Uterus (tissue), 4 donors: ENCODE results near the gene RIT2. TPM values are rescaled to one million over a fixed set of nuclear protein-coding genes. Genes with fewer than 3 reads are reported as not detected.

ENCODE experiments used
- DNase-seq, 2 donors: peaks; one replicate each; pipeline ENCODE4 v3.0.0-alpha.2; 2019 to 2020
- H3K27ac ChIP-seq, 2 donors: fragments of 200-600 bp; sonication (generic); 1 replicate in 1 of 2; 2 replicates in 1 of 2; pipeline ENCODE4 v1.5.1; 2016 to 2018
- H3K27me3 ChIP-seq, 2 donors: fragments of 200-600 bp; sonication (generic); one replicate each; pipeline ENCODE4 v1.5.1; 2018 to 2019; ENCODE audit warnings: control low read depth in 1 of 2
- H3K36me3 ChIP-seq, 2 donors: fragments of 200-600 bp; sonication (generic); one replicate each; pipeline ENCODE4 v1.5.1; 2019; ENCODE audit warnings: control low read depth in 1 of 2
- H3K4me1 ChIP-seq, 2 donors: fragments of 200-600 bp; sonication (generic); one replicate each; pipeline ENCODE4 v1.5.1; 2018 to 2019; ENCODE audit warnings: control low read depth in 1 of 2
- H3K4me3 ChIP-seq, 2 donors: fragments of 200-600 bp; sonication (generic); 1 replicate in 1 of 2; 2 replicates in 1 of 2; pipeline ENCODE4 v1.5.1; 2018 to 2019; ENCODE audit warnings: mild to moderate bottlenecking in 1 of 2
- H3K9me3 ChIP-seq, 2 donors: fragments of 200-600 bp; sonication (generic); one replicate each; pipeline ENCODE4 v1.5.1; 2019; ENCODE audit warnings: control low read depth in 1 of 2
- POLR2A ChIP-seq, 2 donors: fragments of 450-650 bp; IDR thresholded peaks; one replicate each; pipeline ENCODE4 v1.6.1; 2016; ENCODE audit warnings: antibody characterized with exemption in 2 of 2, mild to moderate bottlenecking in 1 of 2, moderate library complexity in 1 of 2
- intact Hi-C: fragments of 100-400 bp; cut with DNase I; formaldehyde crosslinking; loops from one replicate; pipeline ENCODE4 v1.15.1; 2023; ENCODE audit warnings: low total_unique reads
- total RNA-seq, 4 donors: library from RNA; depleted of rRNA in 3 of 4; stranded (reverse); fragments of >200 nt in 3 of 4; gene quantifications; one replicate each; pipeline versions ENCODE4 v1.1.0 to v1.2.4, GENCODE V29; 2014 to 2023
- TF ChIP-seq, protein P1 (sequence below), 4 experiments: fragments of 200-600 bp in 2 of 4; fragments of 450-650 bp in 2 of 4; sonication (generic) in 2 of 4; IDR thresholded peaks; one replicate each; pipeline ENCODE4 v1.5.1; 2016 to 2019; ENCODE audit warnings: antibody characterized with exemption in 4 of 4, mild to moderate bottlenecking in 2 of 4, moderate library complexity in 1 of 4
- donor health status: DM: yes; HTN: yes; CAD: no.

The RIT2 gene
- total RNA-seq, 4 donors from 2014 or later: not detected

DNA sequence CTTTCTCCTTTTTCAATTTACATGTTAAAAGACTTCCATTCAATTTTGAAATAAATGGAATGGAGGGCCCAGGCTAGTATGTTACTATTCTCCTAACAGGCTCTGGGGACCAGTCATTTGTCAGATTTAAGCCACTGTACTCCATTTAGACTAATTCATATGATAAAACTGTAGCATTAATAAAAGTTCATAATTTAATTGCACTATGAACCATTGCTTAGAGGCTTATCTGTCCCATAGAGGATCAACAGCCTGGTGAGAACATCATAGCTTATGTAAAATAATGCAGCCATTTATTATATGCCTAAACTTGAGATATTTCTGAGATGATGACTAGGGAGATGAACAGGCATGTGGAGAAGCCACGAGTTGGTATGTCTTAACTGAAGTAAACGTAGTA is 156.0 kb downstream of the RIT2 start:
- TF ChIP-seq, protein P1, sequence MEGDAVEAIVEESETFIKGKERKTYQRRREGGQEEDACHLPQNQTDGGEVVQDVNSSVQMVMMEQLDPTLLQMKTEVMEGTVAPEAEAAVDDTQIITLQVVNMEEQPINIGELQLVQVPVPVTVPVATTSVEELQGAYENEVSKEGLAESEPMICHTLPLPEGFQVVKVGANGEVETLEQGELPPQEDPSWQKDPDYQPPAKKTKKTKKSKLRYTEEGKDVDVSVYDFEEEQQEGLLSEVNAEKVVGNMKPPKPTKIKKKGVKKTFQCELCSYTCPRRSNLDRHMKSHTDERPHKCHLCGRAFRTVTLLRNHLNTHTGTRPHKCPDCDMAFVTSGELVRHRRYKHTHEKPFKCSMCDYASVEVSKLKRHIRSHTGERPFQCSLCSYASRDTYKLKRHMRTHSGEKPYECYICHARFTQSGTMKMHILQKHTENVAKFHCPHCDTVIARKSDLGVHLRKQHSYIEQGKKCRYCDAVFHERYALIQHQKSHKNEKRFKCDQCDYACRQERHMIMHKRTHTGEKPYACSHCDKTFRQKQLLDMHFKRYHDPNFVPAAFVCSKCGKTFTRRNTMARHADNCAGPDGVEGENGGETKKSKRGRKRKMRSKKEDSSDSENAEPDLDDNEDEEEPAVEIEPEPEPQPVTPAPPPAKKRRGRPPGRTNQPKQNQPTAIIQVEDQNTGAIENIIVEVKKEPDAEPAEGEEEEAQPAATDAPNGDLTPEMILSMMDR (IDR thresholded peaks at IDR 0.05): no peak
- no peak for TF ChIP-seq POLR2A (IDR thresholded peaks at IDR 0.05)
- Histone ChIP-seq H3K4me1 (no peaks in the 10 kb centered on the region), H3K27ac (no peak overlapping the region), H3K4me3 (no peak overlapping the region), H3K36me3 (no peaks in the 10 kb centered on the region), H3K27me3 (no peaks in the 10 kb centered on the region), H3K9me3 (no peaks in the 10 kb centered on the region)
- intact Hi-C loops: no loop called here
- DNase-seq: no peak

DNA sequence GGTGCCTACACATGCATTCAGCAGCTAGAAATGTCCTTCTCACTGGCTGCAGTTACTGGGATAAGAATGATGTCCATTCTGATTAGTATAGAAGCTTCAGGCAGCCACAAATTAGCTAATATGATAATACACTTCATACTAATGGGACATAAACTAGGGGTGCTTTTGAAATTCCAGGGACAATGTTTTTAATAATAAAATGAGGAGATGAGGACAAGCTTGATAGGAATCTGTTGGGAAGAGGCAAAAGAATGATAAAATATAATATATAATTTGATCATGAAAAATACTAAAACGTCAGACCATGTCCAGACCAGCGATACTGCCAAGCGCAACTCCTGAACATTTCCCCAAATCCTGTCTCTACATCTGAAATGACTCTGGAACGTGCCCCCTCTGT is 157.1 kb downstream of the RIT2 start:
- Histone ChIP-seq H3K9me3 (no peaks in the 10 kb centered on the region), H3K36me3 (no peaks in the 10 kb centered on the region), H3K27me3 (no peaks in the 10 kb centered on the region), H3K4me3 (no peak overlapping the region), H3K27ac (no peak overlapping the region), H3K4me1 (no peaks in the 10 kb centered on the region)
- DNase-seq: no peak
- intact Hi-C loops: no loop called here
- TF ChIP-seq, protein P1 (IDR thresholded peaks at IDR 0.05): no peak
- no peak for TF ChIP-seq POLR2A (IDR thresholded peaks at IDR 0.05)

DNA sequence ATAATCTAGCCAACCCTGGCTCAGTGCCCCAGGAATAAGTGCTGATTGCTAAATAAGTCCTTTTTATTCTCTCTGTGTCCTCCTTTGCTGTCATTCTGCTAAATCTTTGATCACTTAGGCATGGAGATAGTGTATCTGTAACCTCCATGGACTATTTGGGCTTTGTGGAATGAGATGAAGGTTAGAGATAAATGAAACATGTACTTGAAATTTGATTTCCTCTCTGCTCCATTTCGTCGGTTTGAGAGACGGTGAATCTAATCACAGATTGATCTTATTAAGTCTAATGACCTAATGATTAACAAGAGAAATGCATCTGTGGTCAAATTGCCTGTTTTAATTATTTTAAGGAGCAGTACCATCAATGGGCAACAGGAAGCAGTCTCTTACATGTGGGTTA is 159.2 kb downstream of the RIT2 start:
- H3K4me3 ChIP-seq: no peak overlapping the region
- TF ChIP-seq, protein P1 (IDR thresholded peaks at IDR 0.05): no peak
- TF ChIP-seq POLR2A (IDR thresholded peaks at IDR 0.05): no peak
- DNase-seq: no peak
- intact Hi-C loops: no loop called here
- no peaks in the 10 kb centered on the region for H3K27me3 ChIP-seq
- no peak overlapping the region for H3K27ac ChIP-seq
- H3K4me1 ChIP-seq: no peaks in the 10 kb centered on the region
- H3K36me3 ChIP-seq: no peaks in the 10 kb centered on the region
- no peaks in the 10 kb centered on the region for H3K9me3 ChIP-seq

DNA sequence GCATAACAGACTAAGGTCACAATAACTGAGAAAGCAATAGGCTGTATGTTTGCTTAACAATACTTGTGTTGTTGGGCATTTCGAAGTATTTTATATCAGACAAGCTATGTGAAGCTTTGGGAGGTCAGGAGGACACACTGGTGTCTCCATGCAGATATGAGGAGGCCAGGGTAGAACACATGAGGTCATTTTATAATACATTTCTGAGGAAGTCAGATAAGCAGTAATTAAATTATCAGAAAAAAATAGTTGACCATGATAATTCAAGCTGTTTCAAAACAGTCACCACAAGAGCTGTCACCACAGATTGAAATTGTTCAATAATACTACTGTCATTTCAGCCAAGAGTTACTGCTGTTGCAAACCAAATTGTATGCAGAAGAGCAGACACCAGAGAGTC is 160.6 kb downstream of the RIT2 start:
- Histone ChIP-seq H3K36me3 (no peaks in the 10 kb centered on the region), H3K4me3 (no peak overlapping the region), H3K27ac (no peak overlapping the region), H3K27me3 (no peaks in the 10 kb centered on the region), H3K9me3 (no peaks in the 10 kb centered on the region), H3K4me1 (no peaks in the 10 kb centered on the region)
- TF ChIP-seq POLR2A (IDR thresholded peaks at IDR 0.05): no peak
- TF ChIP-seq, protein P1 (IDR thresholded peaks at IDR 0.05): no peak
- DNase-seq: no peak
- intact Hi-C loops: no loop called here

DNA sequence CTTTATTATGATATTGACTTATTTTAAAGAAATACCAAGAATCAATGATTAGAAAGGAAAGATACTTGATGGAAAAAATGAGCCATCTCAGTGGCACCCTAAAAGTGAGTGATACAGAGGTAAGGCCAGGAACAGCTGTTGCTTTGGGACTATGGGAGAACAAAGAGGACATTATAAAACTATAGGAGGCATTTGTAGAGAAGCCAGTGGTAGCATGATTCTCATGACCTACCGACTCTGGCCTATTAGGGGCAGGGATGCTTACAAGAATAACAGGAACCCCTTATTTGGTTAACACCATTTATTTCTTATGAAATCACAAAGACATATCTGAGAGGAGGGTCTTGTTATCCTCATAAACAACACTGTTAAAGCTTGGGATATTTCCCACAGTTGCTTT is 162.2 kb downstream of the RIT2 start:
- Histone ChIP-seq H3K9me3 (no peaks in the 10 kb centered on the region), H3K27ac (no peak overlapping the region), H3K27me3 (no peaks in the 10 kb centered on the region), H3K4me3 (no peak overlapping the region), H3K36me3 (no peaks in the 10 kb centered on the region), H3K4me1 (no peaks in the 10 kb centered on the region)
- intact Hi-C loops: no loop called here
- no peak for DNase-seq
- TF ChIP-seq POLR2A (IDR thresholded peaks at IDR 0.05): no peak

DNA sequence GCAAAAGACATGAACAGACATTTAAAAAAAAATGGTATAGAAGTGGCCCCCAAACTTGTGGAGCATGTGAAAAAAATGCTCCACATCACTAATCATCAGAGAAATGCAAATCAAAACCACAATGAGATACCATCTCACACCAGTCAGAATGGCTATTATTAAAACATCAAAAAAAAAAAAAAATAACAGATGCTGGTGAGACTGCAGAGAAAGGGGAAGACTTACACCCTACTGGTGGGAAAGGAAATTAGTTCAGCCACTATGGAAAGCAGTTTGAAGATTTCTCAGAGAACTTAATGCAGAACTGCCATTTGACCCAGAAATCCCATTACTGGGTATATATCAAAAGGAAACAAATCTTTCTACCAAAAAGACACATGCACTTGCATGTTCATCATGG is 164.8 kb downstream of the RIT2 start:
- H3K4me3 ChIP-seq: no peak overlapping the region
- no peaks in the 10 kb centered on the region for H3K36me3 ChIP-seq
- no peaks in the 10 kb centered on the region for H3K4me1 ChIP-seq
- no peak for TF ChIP-seq POLR2A (IDR thresholded peaks at IDR 0.05)
- TF ChIP-seq, protein P1 (IDR thresholded peaks at IDR 0.05): no peak
- no peak for DNase-seq
- no peak overlapping the region for H3K27ac ChIP-seq
- H3K27me3 ChIP-seq: no peaks in the 10 kb centered on the region
- H3K9me3 ChIP-seq: no peaks in the 10 kb centered on the region
- intact Hi-C loops: no loop called here
